Measurements from ENCODE around the gene SPG7.

SPG7 gene

GRCh38 chr16:89507834-89508590 lies at the start of gene SPG7:
TSS of gene SPG7 (plus strand) at chr16:89508403. CDS start at chr16:89508418, 15 bp downstream.
- TF ChIP-seq EGR1 (IDR thresholded peaks at IDR 0.05), result no peak
- TF ChIP-seq YY1 (IDR thresholded peaks at IDR 0.05; ENCODE audit: low read depth), result peak; percentile 94
- no peak for TF ChIP-seq RAD21 (IDR thresholded peaks at IDR 0.05; ENCODE audit: low read depth)
- TF ChIP-seq ZBTB7A (IDR thresholded peaks at IDR 0.05; ENCODE audit: low read depth), result peak; percentile 55; the same call in 1 of the 2 replicates
- TF ChIP-seq TCF12 (IDR thresholded peaks at IDR 0.05; ENCODE audit: low read depth), result 0 out of 2 replicates have a peak, but pooled peaks have one; percentile 14
- TF ChIP-seq, protein P1, sequence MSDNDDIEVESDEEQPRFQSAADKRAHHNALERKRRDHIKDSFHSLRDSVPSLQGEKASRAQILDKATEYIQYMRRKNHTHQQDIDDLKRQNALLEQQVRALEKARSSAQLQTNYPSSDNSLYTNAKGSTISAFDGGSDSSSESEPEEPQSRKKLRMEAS (IDR thresholded peaks at IDR 0.05), result peak; percentile 91
- peak; percentile 80 for TF ChIP-seq TAF1 (IDR thresholded peaks at IDR 0.05; ENCODE audit: low read depth)

GRCh38 chr16:89458551-89458950 lies 49.7 kb upstream of the SPG7 start:
- TF ChIP-seq ZBTB7A (IDR thresholded peaks at IDR 0.05; ENCODE audit: low read depth), result no peak
- no peak for TF ChIP-seq CEBPB (IDR thresholded peaks at IDR 0.05)
- TF ChIP-seq, protein P2, sequence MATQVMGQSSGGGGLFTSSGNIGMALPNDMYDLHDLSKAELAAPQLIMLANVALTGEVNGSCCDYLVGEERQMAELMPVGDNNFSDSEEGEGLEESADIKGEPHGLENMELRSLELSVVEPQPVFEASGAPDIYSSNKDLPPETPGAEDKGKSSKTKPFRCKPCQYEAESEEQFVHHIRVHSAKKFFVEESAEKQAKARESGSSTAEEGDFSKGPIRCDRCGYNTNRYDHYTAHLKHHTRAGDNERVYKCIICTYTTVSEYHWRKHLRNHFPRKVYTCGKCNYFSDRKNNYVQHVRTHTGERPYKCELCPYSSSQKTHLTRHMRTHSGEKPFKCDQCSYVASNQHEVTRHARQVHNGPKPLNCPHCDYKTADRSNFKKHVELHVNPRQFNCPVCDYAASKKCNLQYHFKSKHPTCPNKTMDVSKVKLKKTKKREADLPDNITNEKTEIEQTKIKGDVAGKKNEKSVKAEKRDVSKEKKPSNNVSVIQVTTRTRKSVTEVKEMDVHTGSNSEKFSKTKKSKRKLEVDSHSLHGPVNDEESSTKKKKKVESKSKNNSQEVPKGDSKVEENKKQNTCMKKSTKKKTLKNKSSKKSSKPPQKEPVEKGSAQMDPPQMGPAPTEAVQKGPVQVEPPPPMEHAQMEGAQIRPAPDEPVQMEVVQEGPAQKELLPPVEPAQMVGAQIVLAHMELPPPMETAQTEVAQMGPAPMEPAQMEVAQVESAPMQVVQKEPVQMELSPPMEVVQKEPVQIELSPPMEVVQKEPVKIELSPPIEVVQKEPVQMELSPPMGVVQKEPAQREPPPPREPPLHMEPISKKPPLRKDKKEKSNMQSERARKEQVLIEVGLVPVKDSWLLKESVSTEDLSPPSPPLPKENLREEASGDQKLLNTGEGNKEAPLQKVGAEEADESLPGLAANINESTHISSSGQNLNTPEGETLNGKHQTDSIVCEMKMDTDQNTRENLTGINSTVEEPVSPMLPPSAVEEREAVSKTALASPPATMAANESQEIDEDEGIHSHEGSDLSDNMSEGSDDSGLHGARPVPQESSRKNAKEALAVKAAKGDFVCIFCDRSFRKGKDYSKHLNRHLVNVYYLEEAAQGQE (IDR thresholded peaks at IDR 0.05; ENCODE audit: low read depth), result no peak
- no peak for TF ChIP-seq RAD21 (IDR thresholded peaks at IDR 0.05; ENCODE audit: low read depth)
- no peak for TF ChIP-seq EP300 (IDR thresholded peaks at IDR 0.05; ENCODE audit: borderline replicate concordance)
- no peak for TF ChIP-seq EGR1 (IDR thresholded peaks at IDR 0.05)
- TF ChIP-seq, protein P1 (IDR thresholded peaks at IDR 0.05), result no peak
- TF ChIP-seq USF1 (IDR thresholded peaks at IDR 0.05), result no peak
- no peak for TF ChIP-seq FOXM1 (IDR thresholded peaks at IDR 0.05; ENCODE audit: borderline replicate concordance, low read depth)
- no peak for TF ChIP-seq TCF12 (IDR thresholded peaks at IDR 0.05; ENCODE audit: low read depth)
- TF ChIP-seq NFIC (IDR thresholded peaks at IDR 0.05), result no peak

GRCh38 chr16:89458967-89459366 lies 49.2 kb upstream of the SPG7 start:
- TF ChIP-seq YY1 (IDR thresholded peaks at IDR 0.05; ENCODE audit: low read depth) (no peak), NFIC (IDR thresholded peaks at IDR 0.05) (no peak), EP300 (IDR thresholded peaks at IDR 0.05; ENCODE audit: borderline replicate concordance) (no peak), TCF12 (IDR thresholded peaks at IDR 0.05; ENCODE audit: low read depth) (no peak), FOXM1 (IDR thresholded peaks at IDR 0.05; ENCODE audit: borderline replicate concordance, low read depth) (no peak), EGR1 (IDR thresholded peaks at IDR 0.05) (no peak), ZBTB7A (IDR thresholded peaks at IDR 0.05; ENCODE audit: low read depth) (no peak), TEAD4 (IDR thresholded peaks at IDR 0.05) (no peak), USF1 (IDR thresholded peaks at IDR 0.05) (no peak), CREB1 (IDR thresholded peaks at IDR 0.05; ENCODE audit: low read depth) (no peak), TAF1 (IDR thresholded peaks at IDR 0.05; ENCODE audit: low read depth) (no peak), CEBPB (IDR thresholded peaks at IDR 0.05) (no peak)
- TF ChIP-seq, protein P2 (IDR thresholded peaks at IDR 0.05; ENCODE audit: low read depth), result no peak
- TF ChIP-seq, protein P1 (IDR thresholded peaks at IDR 0.05), result no peak

DNA sequence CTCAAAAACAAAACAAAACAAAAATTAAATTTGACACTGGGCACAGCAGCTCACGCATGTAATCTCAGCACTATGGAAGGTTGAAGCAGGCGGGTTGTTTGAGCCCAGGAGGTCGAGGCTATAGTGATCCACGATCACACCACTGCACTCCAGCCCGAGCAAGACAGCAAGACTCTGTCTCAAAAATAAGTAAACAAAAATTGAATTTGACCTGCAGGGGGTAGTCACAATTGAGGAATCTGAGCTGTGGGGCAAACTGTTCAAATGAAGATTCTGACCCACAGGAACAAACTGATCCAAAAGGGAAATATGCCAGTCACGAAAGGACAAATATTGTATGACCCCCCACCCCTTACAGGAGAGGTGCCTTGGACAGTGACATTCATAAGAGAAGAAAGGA lies 47.6 kb upstream of the SPG7 start:
- no peak for TF ChIP-seq TAF1 (IDR thresholded peaks at IDR 0.05; ENCODE audit: low read depth)
- no peak for TF ChIP-seq USF1 (IDR thresholded peaks at IDR 0.05)
- no peak for TF ChIP-seq EP300 (IDR thresholded peaks at IDR 0.05; ENCODE audit: borderline replicate concordance)
- TF ChIP-seq TEAD4 (IDR thresholded peaks at IDR 0.05), result no peak
- no peak for TF ChIP-seq CEBPB (IDR thresholded peaks at IDR 0.05)

DNA sequence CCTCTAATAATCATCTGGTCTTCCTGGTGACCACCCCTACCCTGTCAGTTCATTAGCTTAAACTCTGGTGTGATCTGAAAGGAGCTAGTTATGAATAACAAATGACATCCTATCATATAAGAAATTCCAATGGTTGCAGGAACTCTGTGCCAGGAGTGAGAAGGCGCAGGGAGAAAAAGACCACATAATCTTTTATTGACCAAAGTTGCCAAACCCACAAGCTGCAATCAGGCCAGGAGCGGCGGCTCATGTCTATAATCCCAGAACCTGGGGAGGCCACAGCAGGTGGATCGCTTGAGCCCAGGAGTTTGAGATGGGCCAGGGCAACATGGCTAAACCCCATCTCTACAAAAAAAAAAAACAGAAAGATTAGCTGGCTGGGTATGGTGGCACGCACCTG lies 41.3 kb upstream of the SPG7 start:
- no peak for TF ChIP-seq TCF12 (IDR thresholded peaks at IDR 0.05; ENCODE audit: low read depth)

Data from Ishikawa (cell line).